ENCODE results near the gene ERICH3. TPM values are rescaled to one million over a fixed set of nuclear protein-coding genes. Genes with fewer than 3 reads are reported as not detected.

Gene ERICH3
- total and polyA plus RNA-seq, 4 donors = 0.04 to 0.08 (median 0.05) TPM

DNA sequence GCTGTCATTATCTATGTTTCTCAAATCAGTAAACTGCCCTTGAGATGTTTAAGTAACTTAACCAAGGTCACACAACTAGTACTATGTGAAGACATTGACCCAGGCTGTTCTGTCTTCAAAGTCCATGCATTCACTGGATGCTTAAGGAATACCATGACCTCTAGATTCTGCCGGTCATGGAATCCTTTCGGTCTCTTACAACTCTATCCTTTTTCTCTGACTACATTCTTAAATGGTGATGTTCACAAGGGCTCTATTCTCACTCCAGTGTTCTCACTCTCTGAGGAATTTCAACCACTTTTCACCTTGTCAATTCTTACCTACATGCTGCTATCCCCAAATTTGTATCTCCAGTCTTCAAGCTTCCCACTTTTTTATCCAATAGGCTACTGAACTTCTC is 44.0 kb upstream of the ERICH3 start:
- Histone ChIP-seq H3K9me3 (ENCODE audit: control insufficient read depth in 4 of 4, low read length in 3 of 4) (no peaks in the 10 kb centered on the region), H3K9ac (ENCODE audit: low read depth in 1 of 2, low read length in 2 of 2) (no peak overlapping the region), H3K36me3 (ENCODE audit: control insufficient read depth in 4 of 4, insufficient read depth in 3 of 4, low read depth in 1 of 4, low read length in 3 of 4) (peaks cover 13 to 88% (median 70%) of the 10 kb centered on the region in 4 donors), H3K27me3 (ENCODE audit: control insufficient read depth in 4 of 4, insufficient read depth in 4 of 4, low read length in 3 of 4) (no peaks in the 10 kb centered on the region), H3K4me1 (ENCODE audit: control insufficient read depth in 4 of 4, insufficient read depth in 4 of 4, low read length in 3 of 4) (no peaks in the 10 kb centered on the region), H3K4me3 (ENCODE audit: low read depth in 1 of 3, low read length in 3 of 3) (no peak overlapping the region), H3K27ac (ENCODE audit: low read depth in 1 of 2, low read length in 2 of 2) (no peak overlapping the region)
- no peak for DNase-seq (ENCODE audit: low spot score)
- TF ChIP-seq JUND (IDR thresholded peaks at IDR 0.05) (no peak), TAF1 (conservative IDR thresholded peaks at IDR 0.05) (no peak), ZBTB33 (IDR thresholded peaks at IDR 0.05) (no peak), HNF4G (IDR thresholded peaks at IDR 0.05) (no peak), YY1 (IDR thresholded peaks at IDR 0.05) (no peak), HNF4A (conservative IDR thresholded peaks at IDR 0.05) (no peak), SP1 (IDR thresholded peaks at IDR 0.05) (no peak), FOXA1 (IDR thresholded peaks at IDR 0.05) (no peak), EGR1 (IDR thresholded peaks at IDR 0.05; ENCODE audit: low read depth in 2 of 2) (no peak), REST (IDR thresholded peaks at IDR 0.05) (no peak), GABPA (IDR thresholded peaks at IDR 0.05 in 1 of 2, conservative IDR thresholded peaks at IDR 0.05 in 1 of 2) (no peak)
- TF ChIP-seq, protein P1, sequence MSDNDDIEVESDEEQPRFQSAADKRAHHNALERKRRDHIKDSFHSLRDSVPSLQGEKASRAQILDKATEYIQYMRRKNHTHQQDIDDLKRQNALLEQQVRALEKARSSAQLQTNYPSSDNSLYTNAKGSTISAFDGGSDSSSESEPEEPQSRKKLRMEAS (IDR thresholded peaks at IDR 0.05) = no peak
- 96% methylated on average over 2 of the region's 2 CpGs for WGBS

- Histone ChIP-seq H3K36me3 (ENCODE audit: control insufficient read depth in 4 of 4, insufficient read depth in 3 of 4, low read depth in 1 of 4, low read length in 3 of 4) (peaks cover 13 to 88% (median 69%) of the 10 kb centered on the region in 4 donors), H3K27me3 (ENCODE audit: control insufficient read depth in 4 of 4, insufficient read depth in 4 of 4, low read length in 3 of 4) (no peaks in the 10 kb centered on the region), H3K9me3 (ENCODE audit: control insufficient read depth in 4 of 4, low read length in 3 of 4) (no peaks in the 10 kb centered on the region), H3K4me3 (ENCODE audit: low read depth in 1 of 3, low read length in 3 of 3) (no peak overlapping the region), H3K9ac (ENCODE audit: low read depth in 1 of 2, low read length in 2 of 2) (no peak overlapping the region), H3K27ac (ENCODE audit: low read depth in 1 of 2, low read length in 2 of 2) (no peak overlapping the region), H3K4me1 (ENCODE audit: control insufficient read depth in 4 of 4, insufficient read depth in 4 of 4, low read length in 3 of 4) (no peaks in the 10 kb centered on the region)
- DNase-seq (ENCODE audit: low spot score) = no peak
- WGBS = 100% methylated on average over 1 of the region's 1 CpG
- TF ChIP-seq GABPA (IDR thresholded peaks at IDR 0.05 in 1 of 2, conservative IDR thresholded peaks at IDR 0.05 in 1 of 2) (no peak), CTCF (IDR thresholded peaks at IDR 0.05; ENCODE audit: low read depth, low read length, missing input control) (no peak), RAD21 (IDR thresholded peaks at IDR 0.05) (no peak), HNF4A (conservative IDR thresholded peaks at IDR 0.05) (no peak), YY1 (IDR thresholded peaks at IDR 0.05) (no peak), HNF4G (IDR thresholded peaks at IDR 0.05) (no peak), ATF3 (IDR thresholded peaks at IDR 0.05) (no peak), EGR1 (IDR thresholded peaks at IDR 0.05; ENCODE audit: low read depth in 2 of 2) (no peak), JUND (IDR thresholded peaks at IDR 0.05) (no peak), ZBTB33 (IDR thresholded peaks at IDR 0.05) (no peak), NR2F2 (IDR thresholded peaks at IDR 0.05) (no peak), SP1 (IDR thresholded peaks at IDR 0.05) (no peak), FOXA2 (IDR thresholded peaks at IDR 0.05) (no peak), FOXA1 (IDR thresholded peaks at IDR 0.05) (no peak), REST (IDR thresholded peaks at IDR 0.05) (no peak), RXRA (IDR thresholded peaks at IDR 0.05) (no peak)
- TF ChIP-seq, protein P1 (IDR thresholded peaks at IDR 0.05) = no peak
Observed at GRCh38 chr1:74716822-74717221, 43.2 kb upstream of the ERICH3 start.

Data from liver (tissue), 9 donors.